22Rv1 (cell line): ENCODE results near the gene IPCEF1.

Source experiments
- H3K27ac ChIP-seq: fragments of 450-650 bp; 2 replicates; pipeline ENCODE4 v1.5.1; 2017
- ZFX ChIP-seq: fragments of 450-650 bp; IDR thresholded peaks from 2 replicates; pipeline ENCODE4 v1.6.1; 2017; ENCODE audit warnings: antibody characterized with exemption, borderline replicate concordance
- TF ChIP-seq, protein P1 (sequence below): fragments of 450-650 bp; IDR thresholded peaks from 2 replicates; pipeline ENCODE4 v1.5.1; 2017; ENCODE audit warnings: mild to moderate bottlenecking

The IPCEF1 gene

DNA sequence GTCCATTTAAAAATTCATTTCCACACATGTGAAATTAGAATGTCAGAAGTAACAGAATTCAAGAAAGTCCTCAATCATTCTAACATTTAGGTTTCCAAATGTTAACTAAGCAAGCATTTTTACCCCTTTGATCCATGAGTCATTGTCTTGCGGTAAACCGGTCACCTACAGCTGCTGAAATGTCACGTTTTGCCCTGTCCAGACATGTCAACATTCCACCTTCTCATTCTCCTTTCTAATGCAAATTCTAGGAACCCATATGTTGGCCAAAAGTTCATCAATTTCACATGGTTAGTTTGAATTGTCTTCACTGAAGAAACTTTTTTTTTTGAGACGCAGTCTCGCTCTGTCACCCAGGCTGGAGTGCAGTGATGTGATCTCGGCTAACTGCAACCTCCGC lies 117.2 kb downstream of the IPCEF1 start:
- no peak overlapping the region for H3K27ac ChIP-seq
- TF ChIP-seq ZFX: no peak
- TF ChIP-seq, protein P1, sequence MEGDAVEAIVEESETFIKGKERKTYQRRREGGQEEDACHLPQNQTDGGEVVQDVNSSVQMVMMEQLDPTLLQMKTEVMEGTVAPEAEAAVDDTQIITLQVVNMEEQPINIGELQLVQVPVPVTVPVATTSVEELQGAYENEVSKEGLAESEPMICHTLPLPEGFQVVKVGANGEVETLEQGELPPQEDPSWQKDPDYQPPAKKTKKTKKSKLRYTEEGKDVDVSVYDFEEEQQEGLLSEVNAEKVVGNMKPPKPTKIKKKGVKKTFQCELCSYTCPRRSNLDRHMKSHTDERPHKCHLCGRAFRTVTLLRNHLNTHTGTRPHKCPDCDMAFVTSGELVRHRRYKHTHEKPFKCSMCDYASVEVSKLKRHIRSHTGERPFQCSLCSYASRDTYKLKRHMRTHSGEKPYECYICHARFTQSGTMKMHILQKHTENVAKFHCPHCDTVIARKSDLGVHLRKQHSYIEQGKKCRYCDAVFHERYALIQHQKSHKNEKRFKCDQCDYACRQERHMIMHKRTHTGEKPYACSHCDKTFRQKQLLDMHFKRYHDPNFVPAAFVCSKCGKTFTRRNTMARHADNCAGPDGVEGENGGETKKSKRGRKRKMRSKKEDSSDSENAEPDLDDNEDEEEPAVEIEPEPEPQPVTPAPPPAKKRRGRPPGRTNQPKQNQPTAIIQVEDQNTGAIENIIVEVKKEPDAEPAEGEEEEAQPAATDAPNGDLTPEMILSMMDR: no peak

- no peak overlapping the region for H3K27ac ChIP-seq
- TF ChIP-seq, protein P1: no peak
- no peak for TF ChIP-seq ZFX
Observed at GRCh38 chr6:154238831-154239230, 117.8 kb downstream of the IPCEF1 start.

- H3K27ac ChIP-seq: no peak overlapping the region
- no peak for TF ChIP-seq ZFX
- TF ChIP-seq, protein P1: no peak
Observed at GRCh38 chr6:154236646-154237301, 119.8 kb downstream of the IPCEF1 start.

DNA sequence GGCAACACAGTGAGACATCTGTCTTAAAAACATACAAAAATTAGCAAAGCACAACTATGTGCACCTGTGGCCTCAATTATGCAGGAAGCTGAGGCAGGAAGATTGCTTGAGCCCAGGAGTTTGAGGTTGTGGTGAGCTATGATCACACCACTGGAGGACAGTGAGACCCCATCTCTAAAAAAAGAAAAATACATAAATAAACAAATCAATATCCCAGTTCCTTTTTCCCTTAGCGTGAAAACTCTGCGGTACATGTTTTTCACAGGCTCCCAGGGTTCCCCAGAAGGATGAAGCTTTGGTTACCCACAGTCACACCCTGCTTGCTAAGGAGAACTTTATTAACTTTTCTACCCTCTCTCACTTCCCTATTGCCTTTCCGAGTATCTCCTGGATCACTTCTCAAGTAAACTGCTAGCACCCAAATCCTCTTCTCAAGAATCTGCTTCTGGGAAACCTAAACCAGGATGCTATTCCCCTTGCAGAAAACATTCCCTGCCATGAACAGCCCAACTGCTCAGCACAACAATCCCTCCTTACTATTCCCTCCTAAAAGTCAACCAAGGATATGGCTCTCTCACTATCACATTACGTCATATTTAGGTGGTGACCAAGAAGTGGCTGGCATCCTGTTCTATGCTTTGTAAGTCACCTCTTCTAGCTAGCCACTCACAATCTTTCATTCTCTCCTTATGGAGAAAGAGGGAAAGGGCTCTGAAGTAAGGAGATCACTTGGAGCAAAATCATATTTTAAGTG lies 122.4 kb downstream of the IPCEF1 start:
- H3K27ac ChIP-seq: no peak overlapping the region
- no peak for TF ChIP-seq ZFX
- TF ChIP-seq, protein P1: no peak

- no peak overlapping the region for H3K27ac ChIP-seq
- no peak for TF ChIP-seq ZFX
- TF ChIP-seq, protein P1: no peak
Observed at GRCh38 chr6:154233383-154233782, 123.2 kb downstream of the IPCEF1 start.

- H3K27ac ChIP-seq: no peak overlapping the region
Observed at GRCh38 chr6:154232013-154232910, 124.3 kb downstream of the IPCEF1 start.

DNA sequence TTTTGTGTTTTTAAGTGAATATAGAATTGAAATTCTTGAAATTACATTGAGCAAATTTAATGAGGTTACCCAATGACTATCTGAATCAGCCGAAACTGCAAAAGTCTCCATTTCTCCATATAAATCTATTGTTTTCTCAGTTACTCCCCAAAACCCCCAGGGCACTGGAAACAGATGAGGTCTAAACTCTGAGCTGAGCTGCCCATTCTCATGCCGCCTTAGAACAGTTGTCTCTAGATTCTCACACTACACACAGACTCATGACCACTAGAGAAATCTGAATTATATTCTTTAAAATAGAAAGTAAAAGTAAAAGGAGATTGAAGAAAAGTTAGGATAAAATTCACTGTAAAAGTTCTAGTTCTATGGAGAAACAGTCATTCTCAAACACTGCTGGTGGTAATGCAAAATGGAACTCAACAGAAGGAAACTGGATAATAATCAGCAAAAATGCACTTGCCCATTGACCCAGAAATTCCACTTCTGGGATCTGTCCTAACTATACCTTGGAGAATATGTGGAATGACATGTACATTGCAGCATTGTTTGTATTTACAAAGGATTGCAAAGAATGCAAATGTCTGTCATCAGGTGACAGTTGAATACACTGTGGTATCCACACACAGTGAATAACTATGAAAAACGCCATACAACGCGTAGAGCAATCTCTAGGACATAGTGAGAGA lies 125.5 kb downstream of the IPCEF1 start:
- no peak for TF ChIP-seq ZFX
- TF ChIP-seq, protein P1: no peak
- H3K27ac ChIP-seq: no peak overlapping the region

More at GRCh38 chr6:154232013-154232910, 124.3 kb downstream of the IPCEF1 start:
- TF ChIP-seq ZFX: no peak
